Measurements from ENCODE around the gene ANKRD16.

DNA sequence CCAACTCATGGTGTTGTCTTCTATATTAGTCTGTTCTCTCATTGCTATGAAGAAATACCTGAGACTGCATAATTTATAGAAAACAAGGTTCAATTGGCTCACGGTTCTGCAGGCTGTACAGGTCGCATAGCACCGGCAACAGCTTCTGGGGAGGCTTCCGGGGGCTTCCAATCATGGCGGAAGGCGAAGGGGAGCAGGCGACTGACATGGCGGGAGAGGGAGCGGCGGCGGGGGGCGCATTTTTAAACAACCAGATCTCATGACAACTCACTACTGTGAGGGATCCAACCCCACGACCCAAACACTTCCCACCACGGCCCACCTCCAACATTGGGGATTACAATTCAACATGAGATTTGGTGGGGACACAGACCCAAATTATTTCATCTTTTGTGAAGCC lies 47.7 kb downstream of the ANKRD16 start:
- TF ChIP-seq, protein P1, sequence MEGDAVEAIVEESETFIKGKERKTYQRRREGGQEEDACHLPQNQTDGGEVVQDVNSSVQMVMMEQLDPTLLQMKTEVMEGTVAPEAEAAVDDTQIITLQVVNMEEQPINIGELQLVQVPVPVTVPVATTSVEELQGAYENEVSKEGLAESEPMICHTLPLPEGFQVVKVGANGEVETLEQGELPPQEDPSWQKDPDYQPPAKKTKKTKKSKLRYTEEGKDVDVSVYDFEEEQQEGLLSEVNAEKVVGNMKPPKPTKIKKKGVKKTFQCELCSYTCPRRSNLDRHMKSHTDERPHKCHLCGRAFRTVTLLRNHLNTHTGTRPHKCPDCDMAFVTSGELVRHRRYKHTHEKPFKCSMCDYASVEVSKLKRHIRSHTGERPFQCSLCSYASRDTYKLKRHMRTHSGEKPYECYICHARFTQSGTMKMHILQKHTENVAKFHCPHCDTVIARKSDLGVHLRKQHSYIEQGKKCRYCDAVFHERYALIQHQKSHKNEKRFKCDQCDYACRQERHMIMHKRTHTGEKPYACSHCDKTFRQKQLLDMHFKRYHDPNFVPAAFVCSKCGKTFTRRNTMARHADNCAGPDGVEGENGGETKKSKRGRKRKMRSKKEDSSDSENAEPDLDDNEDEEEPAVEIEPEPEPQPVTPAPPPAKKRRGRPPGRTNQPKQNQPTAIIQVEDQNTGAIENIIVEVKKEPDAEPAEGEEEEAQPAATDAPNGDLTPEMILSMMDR (conservative IDR thresholded peaks at IDR 0.05; ENCODE audit: low read depth in 2 of 2): no peak
- TF ChIP-seq, protein P2, sequence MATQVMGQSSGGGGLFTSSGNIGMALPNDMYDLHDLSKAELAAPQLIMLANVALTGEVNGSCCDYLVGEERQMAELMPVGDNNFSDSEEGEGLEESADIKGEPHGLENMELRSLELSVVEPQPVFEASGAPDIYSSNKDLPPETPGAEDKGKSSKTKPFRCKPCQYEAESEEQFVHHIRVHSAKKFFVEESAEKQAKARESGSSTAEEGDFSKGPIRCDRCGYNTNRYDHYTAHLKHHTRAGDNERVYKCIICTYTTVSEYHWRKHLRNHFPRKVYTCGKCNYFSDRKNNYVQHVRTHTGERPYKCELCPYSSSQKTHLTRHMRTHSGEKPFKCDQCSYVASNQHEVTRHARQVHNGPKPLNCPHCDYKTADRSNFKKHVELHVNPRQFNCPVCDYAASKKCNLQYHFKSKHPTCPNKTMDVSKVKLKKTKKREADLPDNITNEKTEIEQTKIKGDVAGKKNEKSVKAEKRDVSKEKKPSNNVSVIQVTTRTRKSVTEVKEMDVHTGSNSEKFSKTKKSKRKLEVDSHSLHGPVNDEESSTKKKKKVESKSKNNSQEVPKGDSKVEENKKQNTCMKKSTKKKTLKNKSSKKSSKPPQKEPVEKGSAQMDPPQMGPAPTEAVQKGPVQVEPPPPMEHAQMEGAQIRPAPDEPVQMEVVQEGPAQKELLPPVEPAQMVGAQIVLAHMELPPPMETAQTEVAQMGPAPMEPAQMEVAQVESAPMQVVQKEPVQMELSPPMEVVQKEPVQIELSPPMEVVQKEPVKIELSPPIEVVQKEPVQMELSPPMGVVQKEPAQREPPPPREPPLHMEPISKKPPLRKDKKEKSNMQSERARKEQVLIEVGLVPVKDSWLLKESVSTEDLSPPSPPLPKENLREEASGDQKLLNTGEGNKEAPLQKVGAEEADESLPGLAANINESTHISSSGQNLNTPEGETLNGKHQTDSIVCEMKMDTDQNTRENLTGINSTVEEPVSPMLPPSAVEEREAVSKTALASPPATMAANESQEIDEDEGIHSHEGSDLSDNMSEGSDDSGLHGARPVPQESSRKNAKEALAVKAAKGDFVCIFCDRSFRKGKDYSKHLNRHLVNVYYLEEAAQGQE (IDR thresholded peaks at IDR 0.05; ENCODE audit: unreplicated experiment): no peak
- no peak for TF ChIP-seq POLR2AphosphoS5 (IDR thresholded peaks at IDR 0.05; ENCODE audit: low read depth)
- no peak for TF ChIP-seq EZH2phosphoT487 (IDR thresholded peaks at IDR 0.05; ENCODE audit: unreplicated experiment)
- TF ChIP-seq, protein P3, sequence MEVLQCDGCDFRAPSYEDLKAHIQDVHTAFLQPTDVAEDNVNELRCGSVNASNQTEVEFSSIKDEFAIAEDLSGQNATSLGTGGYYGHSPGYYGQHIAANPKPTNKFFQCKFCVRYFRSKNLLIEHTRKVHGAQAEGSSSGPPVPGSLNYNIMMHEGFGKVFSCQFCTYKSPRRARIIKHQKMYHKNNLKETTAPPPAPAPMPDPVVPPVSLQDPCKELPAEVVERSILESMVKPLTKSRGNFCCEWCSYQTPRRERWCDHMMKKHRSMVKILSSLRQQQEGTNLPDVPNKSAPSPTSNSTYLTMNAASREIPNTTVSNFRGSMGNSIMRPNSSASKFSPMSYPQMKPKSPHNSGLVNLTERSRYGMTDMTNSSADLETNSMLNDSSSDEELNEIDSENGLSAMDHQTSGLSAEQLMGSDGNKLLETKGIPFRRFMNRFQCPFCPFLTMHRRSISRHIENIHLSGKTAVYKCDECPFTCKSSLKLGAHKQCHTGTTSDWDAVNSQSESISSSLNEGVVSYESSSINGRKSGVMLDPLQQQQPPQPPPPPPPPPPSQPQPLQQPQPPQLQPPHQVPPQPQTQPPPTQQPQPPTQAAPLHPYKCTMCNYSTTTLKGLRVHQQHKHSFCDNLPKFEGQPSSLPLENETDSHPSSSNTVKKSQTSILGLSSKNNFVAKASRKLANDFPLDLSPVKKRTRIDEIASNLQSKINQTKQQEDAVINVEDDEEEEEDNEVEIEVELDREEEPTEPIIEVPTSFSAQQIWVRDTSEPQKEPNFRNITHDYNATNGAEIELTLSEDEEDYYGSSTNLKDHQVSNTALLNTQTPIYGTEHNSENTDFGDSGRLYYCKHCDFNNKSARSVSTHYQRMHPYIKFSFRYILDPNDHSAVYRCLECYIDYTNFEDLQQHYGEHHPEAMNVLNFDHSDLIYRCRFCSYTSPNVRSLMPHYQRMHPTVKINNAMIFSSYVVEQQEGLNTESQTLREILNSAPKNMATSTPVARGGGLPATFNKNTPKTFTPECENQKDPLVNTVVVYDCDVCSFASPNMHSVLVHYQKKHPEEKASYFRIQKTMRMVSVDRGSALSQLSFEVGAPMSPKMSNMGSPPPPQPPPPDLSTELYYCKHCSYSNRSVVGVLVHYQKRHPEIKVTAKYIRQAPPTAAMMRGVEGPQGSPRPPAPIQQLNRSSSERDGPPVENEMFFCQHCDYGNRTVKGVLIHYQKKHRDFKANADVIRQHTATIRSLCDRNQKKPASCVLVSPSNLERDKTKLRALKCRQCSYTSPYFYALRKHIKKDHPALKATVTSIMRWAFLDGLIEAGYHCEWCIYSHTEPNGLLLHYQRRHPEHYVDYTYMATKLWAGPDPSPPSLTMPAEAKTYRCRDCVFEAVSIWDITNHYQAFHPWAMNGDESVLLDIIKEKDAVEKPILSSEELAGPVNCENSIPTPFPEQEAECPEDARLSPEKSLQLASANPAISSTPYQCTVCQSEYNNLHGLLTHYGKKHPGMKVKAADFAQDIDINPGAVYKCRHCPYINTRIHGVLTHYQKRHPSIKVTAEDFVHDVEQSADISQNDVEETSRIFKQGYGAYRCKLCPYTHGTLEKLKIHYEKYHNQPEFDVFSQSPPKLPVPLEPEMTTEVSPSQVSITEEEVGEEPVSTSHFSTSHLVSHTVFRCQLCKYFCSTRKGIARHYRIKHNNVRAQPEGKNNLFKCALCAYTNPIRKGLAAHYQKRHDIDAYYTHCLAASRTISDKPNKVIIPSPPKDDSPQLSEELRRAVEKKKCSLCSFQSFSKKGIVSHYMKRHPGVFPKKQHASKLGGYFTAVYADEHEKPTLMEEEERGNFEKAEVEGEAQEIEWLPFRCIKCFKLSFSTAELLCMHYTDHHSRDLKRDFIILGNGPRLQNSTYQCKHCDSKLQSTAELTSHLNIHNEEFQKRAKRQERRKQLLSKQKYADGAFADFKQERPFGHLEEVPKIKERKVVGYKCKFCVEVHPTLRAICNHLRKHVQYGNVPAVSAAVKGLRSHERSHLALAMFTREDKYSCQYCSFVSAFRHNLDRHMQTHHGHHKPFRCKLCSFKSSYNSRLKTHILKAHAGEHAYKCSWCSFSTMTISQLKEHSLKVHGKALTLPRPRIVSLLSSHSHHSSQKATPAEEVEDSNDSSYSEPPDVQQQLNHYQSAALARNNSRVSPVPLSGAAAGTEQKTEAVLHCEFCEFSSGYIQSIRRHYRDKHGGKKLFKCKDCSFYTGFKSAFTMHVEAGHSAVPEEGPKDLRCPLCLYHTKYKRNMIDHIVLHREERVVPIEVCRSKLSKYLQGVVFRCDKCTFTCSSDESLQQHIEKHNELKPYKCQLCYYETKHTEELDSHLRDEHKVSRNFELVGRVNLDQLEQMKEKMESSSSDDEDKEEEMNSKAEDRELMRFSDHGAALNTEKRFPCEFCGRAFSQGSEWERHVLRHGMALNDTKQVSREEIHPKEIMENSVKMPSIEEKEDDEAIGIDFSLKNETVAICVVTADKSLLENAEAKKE (CRISPR knock-in tag; IDR thresholded peaks at IDR 0.05): no peak
- TF ChIP-seq EZH2 (IDR thresholded peaks at IDR 0.05; ENCODE audit: low read depth, unreplicated experiment): no peak
- no peak for TF ChIP-seq ZNF114 (CRISPR knock-in tag; IDR thresholded peaks at IDR 0.05)
- no peak for TF ChIP-seq CREB1 (CRISPR knock-in tag; IDR thresholded peaks at IDR 0.05; ENCODE audit: low read depth)
- TF ChIP-seq JUNB (IDR thresholded peaks at IDR 0.05; ENCODE audit: unreplicated experiment): no peak
- TF ChIP-seq, protein P4, sequence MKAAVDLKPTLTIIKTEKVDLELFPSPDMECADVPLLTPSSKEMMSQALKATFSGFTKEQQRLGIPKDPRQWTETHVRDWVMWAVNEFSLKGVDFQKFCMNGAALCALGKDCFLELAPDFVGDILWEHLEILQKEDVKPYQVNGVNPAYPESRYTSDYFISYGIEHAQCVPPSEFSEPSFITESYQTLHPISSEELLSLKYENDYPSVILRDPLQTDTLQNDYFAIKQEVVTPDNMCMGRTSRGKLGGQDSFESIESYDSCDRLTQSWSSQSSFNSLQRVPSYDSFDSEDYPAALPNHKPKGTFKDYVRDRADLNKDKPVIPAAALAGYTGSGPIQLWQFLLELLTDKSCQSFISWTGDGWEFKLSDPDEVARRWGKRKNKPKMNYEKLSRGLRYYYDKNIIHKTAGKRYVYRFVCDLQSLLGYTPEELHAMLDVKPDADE (IDR thresholded peaks at IDR 0.05): no peak

All from GM23338 (cell line).